Upper lobe of left lung (tissue), 4 donors: ENCODE measurements around the gene SLC38A3.

Experiments used
- EP300 ChIP-seq, 4 donors: sonication (generic); formaldehyde crosslinking; IDR thresholded peaks; one replicate each; pipeline ENCODE4 v1.5.1; 2017; ENCODE audit warnings: antibody characterized with exemption in 4 of 4, control low read depth in 2 of 4
- POLR2A ChIP-seq, 4 donors: fragments of 450-650 bp; IDR thresholded peaks; one replicate each; pipeline ENCODE4 v1.5.1; 2016 to 2017; ENCODE audit warnings: antibody characterized with exemption in 4 of 4, mild to moderate bottlenecking in 2 of 4
- TF ChIP-seq, protein P1 (sequence below), 6 experiments: fragments of 450-650 bp in 4 of 6; fragments of 200-600 bp in 2 of 6; sonication (generic) in 2 of 6; IDR thresholded peaks; one replicate each; pipeline ENCODE4 v1.5.1; 2016 to 2019; ENCODE audit warnings: antibody characterized with exemption in 6 of 6

DNA sequence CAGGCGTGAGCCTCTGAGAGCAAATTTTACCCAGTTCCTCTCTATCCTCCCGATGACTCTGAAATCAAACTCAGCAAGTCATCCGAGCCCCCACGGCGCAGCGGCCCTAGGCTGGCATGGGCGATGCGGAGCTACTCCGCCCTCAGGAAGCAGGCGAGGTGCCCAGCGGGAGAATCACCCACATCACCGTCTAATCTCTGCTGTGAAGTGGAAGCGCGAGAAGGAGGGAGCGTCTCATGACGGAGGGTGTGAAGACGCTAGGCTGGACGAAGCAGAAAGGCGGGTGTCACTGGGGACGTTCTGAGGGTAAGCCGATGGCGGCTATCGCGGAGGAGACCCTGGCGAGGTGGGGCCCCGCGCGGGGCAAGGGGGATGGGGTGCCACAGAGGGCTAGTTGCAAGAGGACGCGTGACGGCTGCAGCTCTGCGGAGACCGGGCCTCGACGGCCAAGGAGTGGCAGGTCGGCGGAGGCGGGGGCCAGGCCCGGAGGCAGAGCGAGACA, 21.9 kb downstream of the SLC38A3 start:
- TF ChIP-seq, protein P1, sequence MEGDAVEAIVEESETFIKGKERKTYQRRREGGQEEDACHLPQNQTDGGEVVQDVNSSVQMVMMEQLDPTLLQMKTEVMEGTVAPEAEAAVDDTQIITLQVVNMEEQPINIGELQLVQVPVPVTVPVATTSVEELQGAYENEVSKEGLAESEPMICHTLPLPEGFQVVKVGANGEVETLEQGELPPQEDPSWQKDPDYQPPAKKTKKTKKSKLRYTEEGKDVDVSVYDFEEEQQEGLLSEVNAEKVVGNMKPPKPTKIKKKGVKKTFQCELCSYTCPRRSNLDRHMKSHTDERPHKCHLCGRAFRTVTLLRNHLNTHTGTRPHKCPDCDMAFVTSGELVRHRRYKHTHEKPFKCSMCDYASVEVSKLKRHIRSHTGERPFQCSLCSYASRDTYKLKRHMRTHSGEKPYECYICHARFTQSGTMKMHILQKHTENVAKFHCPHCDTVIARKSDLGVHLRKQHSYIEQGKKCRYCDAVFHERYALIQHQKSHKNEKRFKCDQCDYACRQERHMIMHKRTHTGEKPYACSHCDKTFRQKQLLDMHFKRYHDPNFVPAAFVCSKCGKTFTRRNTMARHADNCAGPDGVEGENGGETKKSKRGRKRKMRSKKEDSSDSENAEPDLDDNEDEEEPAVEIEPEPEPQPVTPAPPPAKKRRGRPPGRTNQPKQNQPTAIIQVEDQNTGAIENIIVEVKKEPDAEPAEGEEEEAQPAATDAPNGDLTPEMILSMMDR (IDR thresholded peaks at IDR 0.05) = no peak
- TF ChIP-seq POLR2A (IDR thresholded peaks at IDR 0.05) (no peak), EP300 (IDR thresholded peaks at IDR 0.05) (no peak)
